Fibroblast of skin of abdomen (primary cell): ENCODE results near the gene PSMG2.
A peak's percentile ranks its signal among the peaks of the same experiment; 100 is the strongest.

Experiments used
- DNase-seq: peaks from one replicate; pipeline ENCODE4 v3.0.0-alpha.2; 2013

PSMG2 gene

GRCh38 chr18:12766986-12767433 is 64.2 kb downstream of the PSMG2 start:
- DNase-seq = no peak

DNA sequence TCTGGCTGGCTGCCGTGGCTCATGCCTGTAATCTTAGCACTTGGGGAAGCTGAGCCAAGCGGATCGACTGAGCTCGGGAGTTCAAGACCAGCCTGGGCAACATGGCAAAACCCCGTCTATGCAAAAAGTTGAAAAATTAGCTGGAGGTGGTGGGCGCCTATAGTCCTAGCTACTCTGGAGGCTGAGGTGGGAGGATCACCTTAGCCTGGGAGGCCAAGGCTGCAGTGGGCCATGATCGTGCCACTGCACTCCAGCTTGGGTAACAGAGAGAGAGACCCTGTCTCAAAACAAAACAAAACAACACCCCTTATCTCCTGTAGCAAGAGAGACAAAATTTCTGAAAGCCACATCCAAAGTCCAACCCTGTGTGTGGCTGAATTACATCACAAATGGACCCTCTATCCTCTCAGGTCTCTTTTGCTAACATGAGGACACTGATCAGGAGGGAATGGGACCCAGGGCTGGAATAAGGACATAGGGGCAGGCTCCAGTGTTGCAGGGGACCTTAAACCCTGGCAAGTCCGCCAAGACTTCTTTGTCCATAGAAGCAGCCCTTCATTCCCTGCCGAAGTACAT is 64.8 kb downstream of the PSMG2 start:
- no peak for DNase-seq

GRCh38 chr18:12768625-12769024 is 65.8 kb downstream of the PSMG2 start:
- peak; percentile 10 for DNase-seq

- no peak for DNase-seq
Measured at GRCh38 chr18:12769136-12769535, 66.3 kb downstream of the PSMG2 start.

DNA sequence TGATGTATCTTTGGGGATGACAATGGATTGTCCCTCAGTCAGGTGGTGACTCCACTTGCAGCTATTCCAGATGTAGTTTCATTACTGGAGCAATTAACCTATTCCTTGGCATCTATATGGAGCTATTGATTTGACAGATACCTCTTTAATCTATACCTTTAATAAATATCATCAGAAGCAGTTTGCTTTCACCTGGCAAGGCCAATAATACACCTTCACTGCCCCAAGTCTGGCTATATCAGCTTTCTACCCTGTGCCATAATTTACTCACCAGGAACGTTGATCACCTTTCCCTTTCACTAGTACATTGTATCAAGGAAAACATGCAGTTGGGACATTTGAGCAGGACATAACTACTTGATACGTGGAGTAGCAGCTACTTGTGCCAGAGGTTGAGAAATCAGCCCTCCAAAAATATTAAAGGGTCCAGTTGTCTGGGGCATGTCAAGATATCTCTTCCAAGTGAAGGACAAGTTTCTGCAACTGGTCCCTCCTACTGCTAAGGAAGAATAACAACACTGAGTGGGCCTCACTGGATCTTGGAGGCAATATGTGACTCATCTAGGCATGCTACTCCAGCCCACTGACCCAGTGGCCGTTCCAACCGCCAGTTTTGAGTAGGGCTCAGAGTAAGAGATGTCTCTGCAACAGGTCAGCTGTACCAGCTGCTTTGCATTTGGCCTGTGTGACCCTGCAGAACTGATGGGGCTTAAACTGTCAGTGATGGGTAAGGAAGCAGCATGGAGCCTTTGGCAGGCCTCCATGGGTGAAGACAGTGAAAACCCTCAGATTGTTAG is 67.0 kb downstream of the PSMG2 start:
- DNase-seq = no peak

- DNase-seq = no peak
Measured at GRCh38 chr18:12770469-12771219, 67.8 kb downstream of the PSMG2 start.

DNA sequence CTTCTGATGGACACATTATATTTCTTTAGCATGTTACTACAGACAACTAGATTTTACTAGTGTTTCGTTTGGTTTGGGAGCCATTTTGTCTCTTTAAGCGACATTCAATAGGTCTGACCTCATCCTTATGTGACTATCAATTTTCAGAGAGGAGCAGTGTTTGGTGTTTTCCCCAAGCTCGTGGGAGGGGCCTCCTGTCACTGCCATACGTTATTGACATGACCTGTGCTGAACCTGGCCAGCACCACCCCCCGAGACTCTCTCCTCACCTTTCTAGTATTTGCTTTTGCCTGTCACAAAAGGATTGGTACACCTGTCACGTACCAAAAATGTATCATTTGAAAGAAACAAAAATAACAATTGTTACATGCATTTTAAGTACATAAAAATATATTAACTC is 69.3 kb downstream of the PSMG2 start:
- no peak for DNase-seq

- no peak for DNase-seq
Measured at GRCh38 chr18:12773369-12773768, 70.5 kb downstream of the PSMG2 start.

DNA sequence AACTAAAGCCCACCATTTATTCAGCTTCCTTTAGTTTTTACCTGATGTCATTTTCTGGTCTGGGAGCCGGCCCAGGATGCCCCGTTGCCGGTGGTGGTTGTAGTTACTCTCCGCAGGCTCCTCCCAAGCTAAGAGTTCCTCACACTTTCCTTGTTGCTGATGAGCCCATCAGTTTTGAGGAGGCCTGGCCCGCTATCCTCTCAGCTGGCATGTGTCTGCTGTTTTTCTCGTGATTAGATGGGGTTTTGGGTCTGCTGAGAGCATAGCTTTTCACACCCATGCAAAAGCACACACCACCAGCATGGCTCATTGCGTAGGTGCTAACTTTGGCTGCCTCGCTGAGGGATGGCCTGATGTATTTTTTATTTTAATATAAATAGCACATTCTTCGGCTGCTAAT is 72.1 kb downstream of the PSMG2 start:
- DNase-seq = no peak
